ENCODE results near the gene NFAM1.

Gene NFAM1, protein sequence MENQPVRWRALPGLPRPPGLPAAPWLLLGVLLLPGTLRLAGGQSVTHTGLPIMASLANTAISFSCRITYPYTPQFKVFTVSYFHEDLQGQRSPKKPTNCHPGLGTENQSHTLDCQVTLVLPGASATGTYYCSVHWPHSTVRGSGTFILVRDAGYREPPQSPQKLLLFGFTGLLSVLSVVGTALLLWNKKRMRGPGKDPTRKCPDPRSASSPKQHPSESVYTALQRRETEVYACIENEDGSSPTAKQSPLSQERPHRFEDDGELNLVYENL

DNA sequence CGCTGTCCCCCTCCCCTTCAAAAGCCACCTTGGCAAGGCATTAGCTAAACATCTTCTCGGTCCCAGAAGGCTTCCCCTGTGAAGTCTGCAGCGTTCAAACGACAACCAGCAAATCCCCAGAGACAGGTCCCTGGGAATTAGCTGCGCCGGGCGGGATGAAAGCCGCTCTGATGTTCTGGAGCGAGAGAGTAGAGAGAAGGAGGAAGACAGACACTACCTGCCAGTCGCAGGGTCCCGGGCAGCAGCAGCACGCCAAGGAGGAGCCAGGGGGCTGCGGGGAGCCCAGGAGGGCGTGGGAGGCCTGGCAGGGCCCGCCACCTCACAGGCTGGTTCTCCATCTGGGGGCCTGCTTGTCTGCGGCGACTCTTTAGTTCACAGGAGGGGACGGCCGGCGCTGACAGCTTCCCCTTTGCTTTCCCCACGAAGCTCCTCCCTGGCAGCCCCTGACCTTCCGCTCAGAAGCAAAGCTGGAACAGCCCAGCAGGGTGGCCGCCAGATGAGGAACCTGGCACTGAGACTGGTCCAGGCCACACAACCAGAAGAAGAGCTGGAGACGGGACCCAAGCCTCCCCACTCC lies at the start of gene NFAM1:
TSS of gene NFAM1 (minus strand) at position 384 of the 577 bp plus-strand sequence. CDS start at position 338, 46 bp downstream.
- DNase-seq: no peak

- no peak for DNase-seq
These were observed 42.9 kb upstream of the NFAM1 start for GRCh38 chr22:42475122-42475521.

DNA sequence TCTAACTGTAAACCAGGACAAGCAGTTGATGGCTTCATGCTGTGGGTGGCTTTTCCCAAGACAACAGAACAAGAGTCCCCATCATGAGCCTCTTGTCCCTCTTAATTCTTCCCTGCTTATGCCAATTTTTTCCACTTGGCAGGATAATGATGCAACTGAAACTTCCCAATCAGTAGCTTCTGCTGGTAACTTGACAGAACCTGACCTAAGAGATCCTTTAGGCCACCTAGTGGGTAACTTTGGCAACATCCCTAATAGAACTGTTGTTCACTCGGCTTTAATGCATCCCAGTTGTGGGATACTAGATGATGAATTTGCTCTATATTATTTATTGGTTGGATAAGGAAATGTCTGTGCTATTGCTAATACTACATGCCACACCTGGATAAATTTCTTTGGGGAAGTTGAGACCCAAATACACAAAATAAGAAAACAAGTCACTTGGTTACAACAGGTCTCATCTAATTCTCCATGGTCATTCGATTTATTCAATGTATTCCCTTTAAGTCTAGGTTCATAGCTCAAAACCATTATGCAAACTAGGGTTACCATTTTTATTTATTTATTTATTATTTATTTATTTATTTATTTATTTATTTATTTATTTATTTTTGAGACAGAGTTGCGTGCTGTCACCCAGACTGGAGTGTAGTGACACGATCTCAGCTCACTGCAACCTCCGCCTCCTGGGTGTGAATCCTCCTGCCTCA lies 41.4 kb upstream of the NFAM1 start:
- no peak for DNase-seq

DNA sequence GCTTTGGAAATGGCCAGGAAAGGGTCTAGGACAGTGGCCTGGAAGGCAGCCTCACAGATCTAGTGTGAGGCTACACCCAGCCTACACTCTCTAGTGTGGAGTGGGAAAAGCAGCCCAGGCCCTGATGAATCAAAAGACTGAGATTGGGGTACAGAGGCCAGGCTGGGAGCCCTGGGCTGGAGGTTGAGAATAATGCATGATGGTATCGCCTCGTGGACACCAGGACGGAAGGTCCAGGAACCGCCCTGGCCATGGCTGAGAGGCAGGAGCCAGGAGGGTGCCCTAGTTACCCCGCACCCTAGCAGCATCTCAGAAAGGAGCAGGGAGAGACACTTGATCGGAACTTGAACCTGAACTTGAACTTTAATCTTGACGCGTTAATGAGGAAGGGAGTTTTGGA lies 40.5 kb upstream of the NFAM1 start:
- no peak for DNase-seq

- no peak for DNase-seq
These were observed 39.2 kb upstream of the NFAM1 start for GRCh38 chr22:42471441-42471840.

DNA sequence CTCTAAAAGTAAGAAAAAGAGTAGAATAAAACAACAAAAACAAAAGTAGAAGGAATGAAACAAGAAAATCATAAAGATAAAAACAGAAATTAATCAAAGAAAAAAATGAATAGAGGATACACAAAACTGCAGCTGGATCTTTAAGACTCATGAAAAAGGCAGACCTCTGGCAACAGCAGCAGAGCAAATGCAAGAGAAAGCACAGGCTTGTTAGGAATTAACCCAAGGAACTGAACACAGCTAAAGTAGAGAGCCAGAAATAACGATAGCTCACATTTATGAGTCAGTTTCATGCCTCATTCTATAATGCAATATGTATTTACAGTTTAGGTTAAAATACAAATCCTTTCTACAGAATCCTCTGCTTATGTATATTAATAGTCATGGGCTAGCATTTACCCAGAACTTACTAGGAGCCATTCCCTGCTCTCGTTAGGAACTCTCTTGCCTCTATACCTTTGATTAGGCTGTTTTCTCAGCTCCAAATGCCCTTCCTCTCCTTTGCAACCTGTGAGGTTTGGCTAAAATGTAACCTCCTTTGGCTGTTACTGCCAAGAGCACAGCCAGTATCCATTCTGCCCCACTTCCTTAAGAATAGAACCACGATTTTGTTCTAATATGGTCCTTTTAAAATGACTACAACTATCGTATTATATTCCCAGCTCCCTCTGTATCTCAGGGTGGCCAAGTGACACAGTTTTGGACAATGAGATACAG lies 38.3 kb upstream of the NFAM1 start:
- no peak for DNase-seq

- no peak for DNase-seq
These were observed 36.6 kb upstream of the NFAM1 start for GRCh38 chr22:42468841-42469240.

- no peak for DNase-seq
These were observed 29.8 kb upstream of the NFAM1 start for GRCh38 chr22:42462016-42462415.

DNA sequence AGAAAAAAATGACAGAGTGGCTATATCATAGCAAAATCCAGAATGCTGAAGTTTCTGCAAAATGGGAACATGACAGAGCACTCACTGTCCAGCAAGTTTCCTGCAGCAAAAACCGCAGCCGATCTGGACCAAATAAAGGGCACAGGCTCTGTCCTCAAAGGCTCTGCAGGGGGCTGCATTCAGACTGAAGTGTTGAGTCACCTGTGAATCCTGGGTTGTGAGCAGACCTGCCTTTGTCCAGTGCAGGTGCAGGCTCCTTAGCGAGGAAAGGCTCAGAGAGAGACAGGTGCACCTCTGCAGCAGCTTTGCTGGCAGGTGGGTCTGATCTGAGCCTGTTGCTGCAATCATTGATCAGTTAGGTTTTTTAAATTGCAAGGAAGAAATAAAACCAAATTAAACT lies 29.3 kb upstream of the NFAM1 start:
- DNase-seq: no peak

GRCh38 chr22:42459287-42460063 lies 27.3 kb upstream of the NFAM1 start:
- DNase-seq: no peak

DNA sequence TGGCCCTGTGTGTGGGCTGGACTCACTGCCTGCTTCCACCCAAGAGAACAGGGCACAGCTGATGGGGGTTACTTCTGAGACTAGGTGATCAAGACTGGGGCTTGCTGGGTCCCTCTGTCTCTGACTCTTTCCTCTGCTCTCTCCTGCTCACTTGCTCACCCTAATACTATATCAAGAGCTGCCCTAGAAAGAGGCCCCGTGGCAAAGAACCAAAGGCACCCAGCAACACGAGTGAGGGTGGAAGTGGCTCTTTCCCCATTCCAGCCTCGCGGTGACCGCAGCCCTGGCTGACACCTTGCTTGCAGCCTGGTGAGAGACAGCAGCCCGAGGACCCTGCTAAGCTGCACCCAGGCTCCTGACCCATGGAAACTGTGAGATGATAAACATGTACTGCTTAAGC lies 20.7 kb upstream of the NFAM1 start:
- DNase-seq: no peak

GRCh38 chr22:42452456-42452855 lies 20.3 kb upstream of the NFAM1 start:
- no peak for DNase-seq

DNA sequence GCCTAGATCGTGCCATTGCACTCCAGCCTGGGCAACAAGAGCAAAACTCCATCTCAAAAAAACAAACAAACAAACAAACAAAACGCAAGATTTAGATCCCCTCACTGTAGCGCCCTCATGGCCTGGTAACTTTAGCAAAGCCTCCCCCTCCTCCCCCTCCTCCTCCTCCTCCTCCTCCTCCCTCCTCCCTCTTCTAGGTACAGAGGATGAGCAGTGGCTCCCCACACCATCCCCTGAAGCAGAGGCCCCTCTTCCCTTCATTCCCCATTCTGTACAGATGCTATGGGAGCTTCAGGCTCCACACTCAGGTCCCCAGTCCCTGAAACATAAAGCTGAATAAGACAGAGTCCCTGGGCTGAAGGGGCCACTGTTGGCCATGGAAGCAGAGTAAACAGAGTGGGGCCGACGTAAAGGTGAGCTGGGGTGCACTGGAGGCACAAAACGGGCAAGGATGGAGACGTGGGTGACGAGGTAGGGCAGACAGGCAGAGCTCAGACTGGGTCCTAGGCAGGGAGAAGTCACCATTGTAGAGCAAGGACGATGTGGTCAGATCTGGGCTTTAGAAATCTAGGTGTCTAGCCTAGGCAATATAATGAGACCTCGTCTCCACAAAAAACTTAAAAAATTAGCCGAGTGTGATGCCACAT lies 19.4 kb upstream of the NFAM1 start:
- DNase-seq: no peak

DNA sequence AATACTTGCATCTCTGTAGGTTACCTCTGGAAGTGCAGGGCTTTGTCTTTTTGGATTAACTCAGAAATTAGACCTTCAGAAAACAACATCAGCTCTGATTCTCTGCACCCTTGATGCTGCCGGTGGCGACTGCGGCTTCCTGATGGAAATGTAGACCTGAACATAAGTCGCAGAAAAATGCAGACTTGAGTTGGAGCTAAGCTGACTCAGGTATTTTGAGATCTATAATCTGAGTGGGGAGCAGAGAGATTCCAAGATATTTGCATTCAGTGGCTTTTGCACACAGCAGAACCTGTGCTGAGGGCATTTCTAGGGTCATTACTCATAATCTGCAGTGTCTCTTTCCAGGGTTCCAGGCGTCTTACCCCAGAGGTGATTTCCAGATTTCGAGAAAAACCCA lies 18.7 kb upstream of the NFAM1 start:
- no peak for DNase-seq

DNA sequence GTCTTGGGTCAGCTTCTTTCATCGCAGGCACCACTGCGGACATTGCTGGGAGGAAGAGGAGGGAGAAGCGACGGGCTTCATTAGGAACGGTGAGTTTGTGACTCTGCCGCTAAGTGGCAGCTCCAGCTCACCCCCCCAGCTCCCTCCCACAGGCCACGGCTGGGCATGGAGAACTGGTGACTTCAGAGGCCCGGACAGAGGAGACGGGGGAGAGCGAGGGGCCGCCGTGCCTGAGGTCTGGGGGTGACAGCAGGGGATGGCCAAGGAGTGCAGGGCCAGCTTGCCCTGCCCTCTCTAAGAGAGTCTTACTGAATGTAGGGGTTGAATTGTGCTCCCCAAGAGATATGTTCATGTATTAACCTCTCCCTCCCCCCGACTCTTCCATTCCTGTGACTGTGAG lies 13.9 kb upstream of the NFAM1 start:
- DNase-seq: no peak

DNA sequence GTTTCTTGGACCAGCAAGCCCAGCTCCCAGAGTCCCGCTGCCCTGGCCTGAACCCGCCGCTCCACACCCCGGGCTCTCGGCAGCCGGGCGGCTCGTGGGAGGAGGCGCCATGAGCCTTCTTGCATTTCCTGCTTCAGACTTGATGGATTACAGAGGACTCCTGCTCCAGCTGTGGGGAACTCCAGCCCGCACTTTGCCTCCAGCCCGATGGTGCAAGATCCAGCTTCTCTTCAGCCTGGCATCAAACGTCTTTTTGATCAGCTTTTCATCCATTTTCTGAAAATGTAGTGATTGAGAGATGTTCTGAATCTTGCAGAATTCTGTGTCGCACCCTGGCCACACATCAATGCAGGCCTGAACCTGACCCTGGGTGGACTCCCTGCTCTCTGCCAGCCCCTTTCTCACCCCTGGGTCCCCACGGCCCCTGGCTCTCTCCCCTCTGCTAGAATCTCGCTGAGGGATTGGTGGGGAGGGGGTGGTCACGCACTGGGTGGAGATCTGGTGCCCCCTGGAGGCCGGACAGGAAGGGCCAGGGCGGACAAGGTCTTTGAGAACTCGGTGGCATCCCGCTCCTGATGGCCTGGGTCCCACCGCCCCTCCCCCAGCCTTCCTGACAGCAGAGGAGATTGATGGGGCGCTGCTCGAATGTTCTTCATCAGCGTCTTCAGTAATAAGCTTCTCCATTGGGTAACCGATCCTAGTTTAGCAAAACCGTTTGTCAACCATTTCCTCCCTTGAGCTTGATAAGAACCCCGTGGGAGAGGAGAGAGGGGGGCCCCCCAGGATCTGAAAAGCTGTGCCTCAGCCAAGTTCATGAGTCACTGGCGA lies 12.1 kb upstream of the NFAM1 start:
- peak; percentile 86 for DNase-seq

DNA sequence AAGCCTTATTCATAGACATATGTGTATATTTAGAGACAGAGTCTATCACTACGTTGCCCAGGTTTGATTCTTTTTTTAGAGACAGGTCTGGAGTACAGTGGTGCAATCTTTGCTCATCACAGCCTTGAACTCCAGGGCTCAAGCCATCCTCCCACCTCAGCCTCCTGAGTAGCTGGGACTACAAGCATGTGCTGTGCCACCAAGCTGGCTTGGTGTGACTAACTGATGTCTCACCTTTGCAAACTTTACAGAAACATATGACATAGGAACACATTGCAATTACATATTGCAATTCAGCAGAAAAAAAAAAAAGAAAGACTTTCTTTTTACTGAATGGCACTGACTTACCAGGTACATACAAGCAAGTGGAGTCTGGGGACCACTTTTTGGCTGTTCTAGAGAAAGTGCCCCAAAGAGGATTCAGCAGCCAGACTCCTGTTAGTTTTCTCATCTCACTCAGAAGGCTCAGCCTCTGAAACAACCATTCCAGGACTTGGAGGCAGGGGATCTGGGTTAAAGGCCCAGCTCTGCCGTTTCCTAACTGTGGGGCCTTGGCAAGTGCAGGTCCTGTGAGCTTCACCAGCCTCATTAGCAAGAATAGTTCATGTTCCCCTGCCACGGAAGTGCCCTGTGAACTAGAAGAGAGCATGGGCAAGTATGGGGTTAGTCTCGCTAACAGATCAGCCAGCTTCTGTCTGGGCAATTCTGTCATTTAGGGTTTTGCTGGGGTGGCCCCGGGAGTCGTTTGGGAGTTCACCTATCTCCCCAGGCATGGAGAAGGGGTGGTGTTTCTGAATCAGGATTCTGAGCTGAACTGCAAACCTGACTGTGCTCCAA lies 11.3 kb upstream of the NFAM1 start:
- peak; percentile 43 for DNase-seq

GRCh38 chr22:42442748-42443147 lies 10.5 kb upstream of the NFAM1 start:
- DNase-seq: no peak

GRCh38 chr22:42440728-42441127 lies 8.5 kb upstream of the NFAM1 start:
- no peak for DNase-seq
